H1 (cell line): ENCODE results near the gene MYBPH. TPM values are rescaled to one million over a fixed set of nuclear protein-coding genes. Genes with fewer than 3 reads are reported as not detected.

ENCODE experiments used
- RXRA ChIP-seq: IDR thresholded peaks from 2 replicates; pipeline ENCODE4 v1.6.1; 2011; ENCODE audit warnings: low read depth, mild to moderate bottlenecking, low read length, moderate library complexity; ENCODE audit not compliant: insufficient read depth
- polyA plus RNA-seq, 7 experiments: library from polyadenylated mRNA; depleted of rRNA in 3 of 7; stranded (reverse) in 5 of 7; unstranded in 2 of 7; fragments of >200 nt in 5 of 7; fragments of 200-250 nt in 2 of 7; gene quantifications; 1 replicate in 5 of 7; 2 replicates in 1 of 7; 4 replicates in 1 of 7; pipeline versions ENCODE4 v1.2.1 to v1.2.3, GENCODE V29; 2011 to 2013; ENCODE audit warnings: missing spikeins in 2 of 7, mixed read lengths in 2 of 7
- total RNA-seq: library from RNA; stranded (reverse); fragmentation: NEBNext Ultra II Directional; extraction: Animal tissue kit (Norgen Biotek cat#: 25700); gene quantifications from 2 replicates; pipeline ENCODE4 v1.2.1, GENCODE V29; 2021

MYBPH gene
- total and polyA plus RNA-seq, 2 of the 8 experiments (the other 6 are each of a cell fraction or from before 2014, with no cell fraction given): not detected

DNA sequence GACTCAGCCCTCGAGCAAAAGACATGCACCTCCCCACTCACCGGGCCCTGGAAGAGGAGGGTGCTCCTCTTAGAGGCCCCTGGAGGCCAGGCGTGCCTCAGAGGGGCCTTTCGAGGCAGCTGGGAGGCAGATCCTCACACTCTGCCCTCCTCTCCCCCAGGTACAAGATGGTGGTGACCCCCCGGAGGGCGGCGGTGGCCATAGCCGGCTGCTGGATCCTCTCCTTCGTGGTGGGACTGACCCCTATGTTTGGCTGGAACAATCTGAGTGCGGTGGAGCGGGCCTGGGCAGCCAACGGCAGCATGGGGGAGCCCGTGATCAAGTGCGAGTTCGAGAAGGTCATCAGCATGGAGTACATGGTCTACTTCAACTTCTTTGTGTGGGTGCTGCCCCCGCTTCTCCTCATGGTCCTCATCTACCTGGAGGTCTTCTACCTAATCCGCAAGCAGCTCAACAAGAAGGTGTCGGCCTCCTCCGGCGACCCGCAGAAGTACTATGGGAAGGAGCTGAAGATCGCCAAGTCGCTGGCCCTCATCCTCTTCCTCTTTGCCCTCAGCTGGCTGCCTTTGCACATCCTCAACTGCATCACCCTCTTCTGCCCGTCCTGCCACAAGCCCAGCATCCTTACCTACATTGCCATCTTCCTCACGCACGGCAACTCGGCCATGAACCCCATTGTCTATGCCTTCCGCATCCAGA, 10.4 kb downstream of the MYBPH start (continued):
- TF ChIP-seq RXRA: no peak
- TF ChIP-seq, all 59 proteins: peak for 0
